HL-60/S4 treated with retinoic acid at 250 ng/mL for 4 days and 3 days (cell line): ENCODE data around the gene OLIG2.

ENCODE experiments used
- in situ Hi-C: fragments of 300-500 bp; cut with MboI; formaldehyde crosslinking; loops from 2 replicates; pipeline ENCODE4 v1.7.0; 2022; ENCODE audit warnings: low sequenced_read_pairs

Gene OLIG2

GRCh38 chr21:33063907-33064622, 38.3 kb downstream of the OLIG2 start:
- in situ Hi-C loops: no loop called here

- in situ Hi-C loops: no loop called here
Measured at GRCh38 chr21:33064623-33065390, 39.1 kb downstream of the OLIG2 start.

DNA sequence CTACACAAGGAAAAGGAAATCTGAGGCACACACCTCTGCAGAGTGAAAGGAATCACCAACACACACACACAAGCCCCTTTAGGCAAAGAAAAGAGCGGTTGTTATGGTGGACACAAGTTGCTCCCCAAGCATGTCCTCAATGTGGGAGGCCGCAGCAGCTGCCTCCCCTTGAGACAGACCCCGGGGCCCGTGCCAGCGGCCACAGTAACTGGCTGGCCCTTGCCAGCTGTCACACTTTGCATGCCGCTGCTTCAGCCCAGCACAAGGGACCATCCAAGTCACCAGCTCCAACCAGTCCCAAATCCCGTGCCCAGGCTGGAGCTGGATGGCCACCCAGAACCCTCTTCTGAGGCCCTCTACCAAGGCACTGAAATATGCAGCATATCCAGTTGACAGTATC, 41.3 kb downstream of the OLIG2 start:
- in situ Hi-C loops: no loop called here

GRCh38 chr21:33067457-33067856, 41.7 kb downstream of the OLIG2 start:
- in situ Hi-C loops: no loop called here

DNA sequence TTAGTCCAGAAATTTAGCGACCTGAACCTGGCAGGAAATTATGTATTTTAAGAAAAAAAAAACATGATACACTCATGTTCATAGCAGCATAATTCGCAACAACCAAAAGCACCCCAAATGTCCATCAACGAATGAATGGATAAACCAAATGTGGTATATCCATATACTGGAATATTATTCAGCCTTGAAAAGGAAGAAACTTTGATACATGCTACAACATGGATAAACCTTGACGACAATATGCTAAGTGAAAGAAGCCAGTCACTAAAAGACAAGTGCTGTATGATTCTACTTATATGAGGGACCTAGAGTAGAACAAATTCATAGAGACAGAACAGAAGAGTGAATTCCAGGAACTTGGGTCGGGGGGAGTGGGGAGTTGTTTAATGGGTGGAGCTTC, 43.5 kb downstream of the OLIG2 start:
- in situ Hi-C loops: no loop called here

- in situ Hi-C loops: no loop called here
Measured at GRCh38 chr21:33069645-33069993, 43.9 kb downstream of the OLIG2 start.

GRCh38 chr21:33069994-33070743, 44.4 kb downstream of the OLIG2 start, which contains the start of gene OLIG1:
OLIG1 (plus strand) TSS chr21:33070141; CDS start chr21:33070247, 106 bp downstream.
- in situ Hi-C loops: no loop called here

GRCh38 chr21:33070744-33070997, 44.9 kb downstream of the OLIG2 start:
- in situ Hi-C loops: no loop called here

DNA sequence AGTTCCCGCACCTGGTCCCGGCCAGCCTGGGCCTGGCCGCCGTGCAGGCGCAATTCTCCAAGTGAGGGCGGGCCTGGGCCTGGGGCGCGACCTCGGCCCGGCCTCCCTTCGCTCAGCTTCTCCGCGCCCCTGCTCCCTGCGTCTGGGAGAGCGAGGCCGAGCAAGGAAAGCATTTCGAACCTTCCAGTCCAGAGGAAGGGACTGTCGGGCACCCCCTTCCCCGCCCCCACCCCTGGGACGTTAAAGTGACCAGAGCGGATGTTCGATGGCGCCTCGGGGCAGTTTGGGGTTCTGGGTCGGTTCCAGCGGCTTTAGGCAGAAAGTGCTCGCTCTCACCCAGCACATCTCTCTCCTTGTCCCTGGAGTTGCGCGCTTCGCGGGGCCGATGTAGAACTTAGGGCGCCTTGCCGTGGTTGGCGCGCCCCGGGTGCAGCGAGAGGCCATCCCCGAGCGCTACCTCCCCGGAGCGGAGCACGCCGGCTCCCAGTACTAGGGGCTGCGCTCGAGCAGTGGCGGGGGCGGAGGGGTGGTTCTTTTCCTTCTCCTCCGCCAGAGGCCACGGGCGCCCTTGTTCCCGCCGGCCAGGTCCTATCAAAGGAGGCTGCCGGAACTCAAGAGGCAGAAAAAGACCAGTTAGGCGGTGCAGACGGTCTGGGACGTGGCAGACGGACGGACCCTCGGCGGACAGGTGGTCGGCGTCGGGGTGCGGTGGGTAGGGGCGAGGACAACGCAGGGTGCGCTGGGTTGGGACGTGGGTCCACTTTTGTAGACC, 45.4 kb downstream of the OLIG2 start:
- in situ Hi-C loops: no loop called here

DNA sequence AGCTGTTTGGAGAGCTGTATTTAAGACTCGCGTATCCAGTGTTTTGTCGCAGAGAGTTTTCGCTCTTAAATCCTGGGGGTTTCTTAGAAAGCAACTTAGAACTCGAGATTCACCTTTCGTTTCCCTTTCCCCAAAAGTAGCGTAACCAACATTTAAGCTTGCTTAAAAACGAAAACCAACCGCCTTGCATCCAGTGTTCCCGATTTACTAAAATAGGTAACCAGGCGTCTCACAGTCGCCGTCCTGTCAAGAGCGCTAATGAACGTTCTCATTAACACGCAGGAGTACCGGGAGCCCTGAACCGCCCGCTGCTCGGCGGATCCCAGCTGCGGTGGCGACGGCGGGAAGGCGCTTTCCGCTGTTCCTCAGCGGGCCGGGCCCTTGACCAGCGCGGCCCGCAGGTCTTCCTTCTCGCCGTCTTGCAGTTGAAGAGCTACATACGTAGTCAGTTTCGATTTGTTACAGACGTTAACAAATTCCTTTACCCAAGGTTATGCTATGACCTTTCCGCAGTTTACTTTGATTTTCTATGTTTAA, 46.1 kb downstream of the OLIG2 start:
- in situ Hi-C loops: no loop called here

GRCh38 chr21:33073636-33074035, 47.9 kb downstream of the OLIG2 start:
- in situ Hi-C loops: no loop called here

GRCh38 chr21:33075128-33075527, 49.4 kb downstream of the OLIG2 start:
- in situ Hi-C loops: no loop called here

DNA sequence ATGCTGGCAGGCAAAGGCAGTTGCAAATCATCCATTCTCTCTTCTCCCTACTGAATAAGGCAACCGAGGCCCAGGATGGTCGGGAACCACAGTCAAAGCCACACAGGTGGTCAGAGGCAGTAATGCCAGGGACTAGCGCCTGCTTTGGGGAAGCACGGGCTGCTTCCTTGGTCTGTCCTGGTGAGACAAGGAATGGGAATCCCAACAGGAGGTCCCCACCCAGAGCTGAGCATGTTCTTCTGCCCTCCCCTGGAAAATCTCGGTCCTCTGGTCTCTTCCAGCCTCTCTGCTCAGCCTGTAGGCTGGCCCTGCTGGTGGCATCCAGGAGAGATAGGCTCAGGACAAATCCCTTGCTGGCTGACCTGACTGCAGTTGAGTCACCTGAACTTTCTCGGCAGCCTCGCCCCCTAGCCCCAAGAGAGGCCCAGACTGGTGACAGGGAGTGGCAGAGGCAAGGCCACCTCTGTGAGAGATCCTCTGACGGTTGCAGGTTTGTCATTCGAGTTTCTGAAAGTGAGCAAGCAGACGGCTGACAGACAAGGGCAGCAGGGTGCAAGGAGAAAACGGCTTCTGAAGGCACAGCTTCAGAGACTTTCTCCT, 50.0 kb downstream of the OLIG2 start:
- in situ Hi-C loops: no loop called here

DNA sequence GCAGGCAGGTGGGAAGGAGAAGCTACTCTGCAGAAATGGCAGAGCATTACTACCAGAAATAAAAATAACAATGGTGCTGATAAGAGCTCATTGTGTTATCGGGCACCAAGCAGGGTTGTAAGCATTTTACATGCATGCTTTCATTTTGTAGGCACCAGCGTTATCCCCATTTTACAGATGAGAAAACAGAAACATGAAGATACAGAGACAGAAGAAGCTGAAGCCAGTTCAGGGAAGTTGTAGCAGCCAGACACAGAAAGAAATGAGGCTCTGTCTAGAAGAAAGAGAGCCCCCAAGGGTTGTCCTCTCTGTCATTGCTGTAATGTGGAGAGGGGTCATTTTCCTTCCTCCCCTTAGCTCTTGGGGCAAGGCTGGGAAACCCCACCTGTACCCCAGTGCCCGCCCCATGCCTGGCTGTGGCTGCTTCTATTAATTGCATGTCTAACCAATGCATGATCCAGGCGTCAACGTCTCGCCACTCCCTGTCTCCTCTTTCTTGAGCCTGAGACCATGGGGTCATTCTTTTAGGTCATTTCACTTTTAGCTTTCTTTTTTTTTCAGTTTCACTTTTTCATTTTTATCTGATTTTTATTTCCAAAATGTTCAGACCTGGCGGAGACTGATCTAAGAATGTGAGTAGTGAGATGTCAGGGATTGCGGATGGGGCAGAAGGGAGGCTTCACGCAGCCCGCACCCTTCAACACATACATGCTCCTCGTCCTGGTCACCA, 51.0 kb downstream of the OLIG2 start:
- in situ Hi-C loops: no loop called here
